Iris pigment epithelial cell (primary cell): ENCODE measurements around the gene PPP1R16B.
"Not testable (repeated sequence)": the region's sequence is repeated elsewhere in the genome, so short reads cannot be mapped to it uniquely, and the experiment has no call there.

Experiments used
- DNase-seq: peaks from one replicate; pipeline ENCODE4 v3.0.0-alpha.2; 2011; ENCODE audit warnings: low read depth

Gene PPP1R16B

DNA sequence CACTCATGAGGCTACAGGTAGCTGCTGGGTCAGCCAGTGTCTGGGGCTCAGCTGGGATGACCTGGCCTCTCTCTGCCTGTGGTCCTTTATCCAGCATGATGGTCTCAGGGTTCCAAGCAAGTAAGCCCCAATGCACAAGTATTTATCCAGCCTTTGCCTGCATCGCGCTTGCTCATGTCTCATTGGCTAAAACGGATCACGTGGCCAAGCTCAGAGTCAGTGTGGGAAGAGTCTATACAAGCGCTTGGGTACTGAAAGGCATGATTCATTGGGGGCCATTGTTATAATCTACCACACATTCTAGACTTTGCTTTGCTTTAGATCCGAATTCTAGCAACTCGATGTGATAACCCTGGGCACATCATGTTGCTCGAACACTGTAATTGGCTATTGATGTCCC is 48.3 kb downstream of the PPP1R16B start:
- DNase-seq, result no peak

GRCh38 chr20:38854654-38855066 is 49.2 kb downstream of the PPP1R16B start:
- no peak for DNase-seq

DNA sequence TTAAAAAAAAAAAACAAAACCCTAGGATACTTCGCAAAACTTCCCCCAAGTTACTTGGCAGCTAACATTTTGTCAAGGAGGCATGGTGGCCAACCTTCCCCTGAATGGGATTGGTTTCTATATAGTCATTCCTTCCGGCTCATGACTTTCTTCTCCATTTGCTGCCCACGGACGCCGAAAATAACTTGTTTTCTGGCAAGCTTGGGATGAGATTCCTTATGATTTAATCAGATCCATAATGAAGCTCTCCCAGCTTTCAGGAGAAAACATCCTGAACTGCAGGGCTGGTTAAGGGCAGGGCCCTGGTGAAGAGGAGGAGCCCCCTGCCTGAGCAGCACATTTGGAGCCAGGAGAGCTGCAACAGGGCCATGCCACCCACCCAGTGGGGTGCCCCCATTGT is 49.9 kb downstream of the PPP1R16B start:
- DNase-seq, result no peak

GRCh38 chr20:38856570-38856969 is 51.1 kb downstream of the PPP1R16B start:
- DNase-seq, result no peak

- no peak for DNase-seq
Measured at GRCh38 chr20:38857703-38858102, 52.2 kb downstream of the PPP1R16B start.

DNA sequence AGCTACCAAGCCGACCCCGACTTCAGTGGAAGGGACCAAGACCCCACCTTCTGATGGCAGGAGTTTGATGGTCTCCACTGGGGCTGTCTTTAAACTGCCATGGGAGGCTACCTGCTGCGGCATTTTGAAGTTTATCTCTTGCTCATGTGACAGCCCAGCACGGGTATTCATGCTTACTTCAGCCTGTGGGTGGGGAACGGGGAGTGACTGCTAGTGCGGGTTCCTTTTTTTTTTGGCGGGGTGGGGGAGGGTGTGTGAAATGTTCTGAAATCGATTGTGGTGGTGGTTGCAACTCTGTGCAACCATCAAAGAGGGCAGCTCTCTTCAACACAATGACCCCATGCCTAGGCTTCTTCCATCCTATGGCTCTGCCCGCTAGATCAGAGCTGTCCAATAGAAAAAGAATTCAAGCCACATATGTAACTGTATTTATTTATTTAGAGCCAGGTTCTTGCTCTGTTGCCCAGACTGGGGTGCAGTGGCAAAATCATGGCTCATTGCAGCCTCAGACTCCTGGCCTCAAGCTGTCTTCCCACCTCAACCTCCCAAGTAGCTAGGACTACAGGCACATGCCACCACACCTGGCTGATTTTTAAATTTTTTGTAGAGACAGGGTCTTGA is 53.7 kb downstream of the PPP1R16B start:
- DNase-seq, result no peak

GRCh38 chr20:38859857-38860256 is 54.4 kb downstream of the PPP1R16B start:
- DNase-seq, result not testable (repeated sequence)

DNA sequence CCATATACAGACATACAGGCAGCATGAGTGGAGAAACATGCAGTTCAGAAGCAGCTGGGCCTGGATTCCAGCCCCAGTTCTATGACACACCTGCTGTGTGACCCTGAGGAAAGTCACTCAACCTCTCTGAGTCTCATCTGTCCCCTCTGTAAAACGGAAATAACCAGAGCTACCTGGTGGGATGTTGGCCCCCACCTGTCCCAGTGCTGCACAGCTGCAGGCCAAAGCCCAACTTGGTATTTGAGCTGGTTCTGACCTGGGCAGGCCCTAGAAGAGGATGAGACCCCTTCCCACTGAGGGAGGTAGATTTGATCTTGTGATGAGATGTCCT is 55.5 kb downstream of the PPP1R16B start:
- no peak for DNase-seq

DNA sequence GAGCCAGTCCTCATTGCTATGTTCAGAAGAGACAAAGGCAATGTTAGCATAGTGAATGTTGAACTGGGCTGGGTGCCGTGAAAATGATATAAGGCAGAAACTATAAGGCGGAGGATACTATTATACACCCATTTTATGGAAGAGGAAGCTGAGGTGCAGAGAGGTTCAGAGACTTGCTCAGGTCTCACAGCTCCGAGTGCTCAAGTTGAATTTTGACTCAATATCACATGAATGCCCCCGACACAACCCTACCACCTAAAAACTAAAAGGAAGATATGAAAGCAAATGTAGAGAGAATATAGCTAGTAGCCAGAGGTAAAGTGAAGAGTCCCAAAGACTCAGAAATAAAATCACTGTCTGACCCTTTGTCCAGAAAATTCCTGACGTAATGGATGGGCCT is 56.7 kb downstream of the PPP1R16B start:
- DNase-seq, result no peak

- DNase-seq, result no peak
Measured at GRCh38 chr20:38863024-38863851, 57.7 kb downstream of the PPP1R16B start.

DNA sequence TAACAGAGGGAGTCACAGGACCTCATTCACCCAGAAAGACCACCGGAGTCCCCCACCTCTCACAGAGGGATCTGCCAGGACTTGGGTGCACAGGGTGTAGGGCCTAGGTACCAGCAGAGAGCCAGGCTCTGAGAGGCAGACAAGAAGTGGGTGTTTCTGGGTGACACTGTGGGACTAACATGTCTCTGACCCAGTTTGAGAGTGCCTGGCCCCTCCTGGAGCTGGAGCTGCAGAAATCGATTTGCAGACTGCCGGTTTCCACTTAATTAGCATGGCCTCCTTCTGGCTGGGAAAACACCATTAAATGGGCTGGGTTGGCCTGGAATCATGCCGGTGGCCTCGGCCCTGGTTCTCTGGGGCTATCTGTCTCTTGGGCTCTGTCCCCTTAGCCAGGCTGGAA is 59.2 kb downstream of the PPP1R16B start:
- DNase-seq, result no peak

GRCh38 chr20:38866265-38867061 is 61.0 kb downstream of the PPP1R16B start:
- DNase-seq, result no peak

DNA sequence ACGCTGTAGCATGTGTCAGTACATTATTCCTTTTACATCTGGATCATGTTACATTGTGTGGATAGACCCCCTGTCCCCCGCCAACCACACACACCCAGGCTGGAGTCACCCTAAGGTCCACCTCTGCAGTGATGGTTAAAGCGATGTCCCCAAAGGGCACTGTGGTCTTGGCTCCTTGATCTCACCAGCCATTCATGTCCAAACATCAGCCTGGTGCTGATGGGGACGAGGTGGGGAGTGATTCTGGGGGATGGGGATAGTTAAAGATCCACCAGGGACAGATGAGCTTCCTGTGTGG is 61.5 kb downstream of the PPP1R16B start:
- DNase-seq, result no peak

DNA sequence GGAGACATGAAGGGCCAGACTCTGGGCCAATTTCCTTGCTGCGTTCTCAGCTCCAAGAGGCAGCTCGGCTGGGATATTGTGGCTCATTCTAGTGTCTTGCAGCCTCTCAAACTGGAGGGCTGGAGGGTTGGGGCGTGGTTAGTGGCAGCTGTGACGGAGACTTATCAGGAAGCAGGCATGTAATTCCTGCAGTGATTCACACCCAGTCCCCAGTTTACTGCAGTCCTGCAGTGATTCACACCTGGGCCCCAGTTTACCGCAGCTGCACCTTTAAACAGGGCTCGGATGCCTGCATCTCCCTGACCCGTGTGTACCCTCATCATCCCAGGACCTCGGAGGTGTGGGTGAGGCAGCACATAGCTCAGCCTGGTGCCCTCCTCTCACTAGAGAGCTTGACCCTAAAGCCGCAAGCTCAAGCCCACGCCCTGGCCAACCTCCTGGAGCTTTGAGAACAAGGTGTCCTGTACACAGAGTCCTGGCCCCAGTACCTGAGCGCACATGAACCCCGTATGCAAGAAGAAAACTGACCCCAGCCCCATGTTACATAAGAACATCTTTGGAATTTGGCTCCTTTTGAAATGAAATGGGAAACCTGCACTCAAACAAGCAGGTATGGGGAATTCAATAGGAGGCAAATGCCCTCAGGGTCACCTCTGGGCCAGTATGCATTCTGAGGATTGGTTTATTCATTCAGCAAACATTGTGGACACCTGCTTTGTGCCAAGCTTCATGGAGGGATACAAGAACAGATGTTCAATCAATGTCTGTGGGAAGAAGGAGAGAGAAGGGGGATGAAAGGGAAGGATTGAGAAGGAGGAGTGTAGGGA is 65.4 kb downstream of the PPP1R16B start:
- no peak for DNase-seq

- DNase-seq, result no peak
Measured at GRCh38 chr20:38871560-38871953, 66.1 kb downstream of the PPP1R16B start.

GRCh38 chr20:38872036-38872435 is 66.5 kb downstream of the PPP1R16B start:
- no peak for DNase-seq

DNA sequence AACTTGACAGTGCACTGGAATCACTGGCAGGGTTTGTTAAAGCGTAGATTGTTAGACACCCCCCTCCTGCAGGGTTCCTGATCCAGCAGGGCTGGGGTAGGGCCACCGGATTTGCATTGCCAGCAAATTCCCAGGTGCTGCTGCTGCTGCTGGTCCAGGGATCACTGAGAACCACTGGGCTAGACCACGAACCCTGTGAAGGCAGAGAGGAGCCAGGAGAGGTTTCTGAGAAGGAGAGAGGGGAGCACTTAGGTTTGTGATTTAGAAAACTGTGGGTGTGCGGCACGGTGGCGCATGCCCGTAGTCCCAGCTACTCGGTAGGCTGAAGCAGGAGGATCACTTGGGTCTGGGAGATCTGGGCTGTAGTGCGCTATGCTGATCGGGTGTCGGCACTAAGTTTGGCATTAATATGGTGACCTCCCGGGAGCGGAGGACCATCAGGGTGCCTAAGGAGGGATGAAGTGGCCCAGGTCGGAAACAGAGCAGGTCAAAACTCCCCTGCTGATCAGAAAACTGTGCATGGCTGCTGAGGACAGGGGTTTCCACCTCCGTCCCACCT is 67.1 kb downstream of the PPP1R16B start:
- no peak for DNase-seq

DNA sequence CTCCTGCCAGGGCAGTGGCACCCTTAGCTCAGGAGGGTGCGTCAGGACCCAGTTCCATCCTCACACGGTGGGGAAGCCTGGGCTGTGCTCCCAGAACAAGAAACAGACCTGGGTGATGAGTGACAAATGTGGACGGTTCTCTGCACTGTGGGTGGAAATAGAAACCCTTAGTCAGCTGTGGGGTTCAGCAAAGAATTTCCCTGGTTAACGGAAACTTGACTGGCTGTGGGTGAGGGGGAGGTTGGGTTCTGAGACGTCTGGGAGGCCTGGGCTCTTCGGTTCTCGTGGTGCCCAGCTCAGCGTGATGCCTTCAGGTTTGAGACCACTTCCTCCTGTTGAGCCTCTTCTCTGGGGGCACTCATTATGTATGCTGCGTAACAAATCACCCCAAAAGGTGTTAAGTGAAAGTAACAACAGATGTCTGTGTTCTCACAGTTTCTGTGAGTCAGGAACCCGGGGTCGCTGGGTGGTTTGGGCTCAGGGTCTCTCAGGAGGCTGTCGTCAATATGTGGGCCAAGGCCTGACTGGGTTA is 67.6 kb downstream of the PPP1R16B start:
- DNase-seq, result no peak

- no peak for DNase-seq
Measured at GRCh38 chr20:38874460-38875174, 69.1 kb downstream of the PPP1R16B start.

GRCh38 chr20:38875175-38875993 is 69.9 kb downstream of the PPP1R16B start:
- DNase-seq, result no peak
